HUES48 (cell line): ENCODE measurements around the gene KAT6B.

Experiments
- H3K27ac ChIP-seq: one replicate; pipeline ENCODE4 v1.7.0; 2013; ENCODE audit warnings: low read depth, low read length, inconsistent platforms
- H3K27me3 ChIP-seq: 2 replicates; pipeline ENCODE4 v1.6.1; 2013; ENCODE audit warnings: mild to moderate bottlenecking, low read length; ENCODE audit not compliant: control insufficient read depth, insufficient read depth
- H3K36me3 ChIP-seq: 2 replicates; pipeline ENCODE4 v1.6.1; 2013; ENCODE audit warnings: low read length; ENCODE audit not compliant: control insufficient read depth, insufficient read depth
- H3K4me1 ChIP-seq: 2 replicates; pipeline ENCODE4 v1.6.1; 2013; ENCODE audit warnings: mild to moderate bottlenecking, low read length; ENCODE audit not compliant: control insufficient read depth, insufficient read depth
- H3K4me3 ChIP-seq: 2 replicates; pipeline ENCODE4 v1.5.1; 2013; ENCODE audit warnings: mild to moderate bottlenecking, low read depth, low read length
- H3K9ac ChIP-seq: 2 replicates; pipeline ENCODE4 v1.6.1; 2013; ENCODE audit warnings: mild to moderate bottlenecking, low read depth, low read length, moderate library complexity
- H3K9me3 ChIP-seq: 2 replicates; pipeline ENCODE4 v1.6.1; 2013; ENCODE audit warnings: low read length; ENCODE audit not compliant: control insufficient read depth, insufficient read depth

Gene KAT6B

GRCh38 chr10:74932648-74933047 lies 106.2 kb downstream of the KAT6B start:
- Histone ChIP-seq H3K27ac (no peak overlapping the region), H3K9ac (no peak overlapping the region), H3K9me3 (no peaks in the 10 kb centered on the region), H3K4me3 (no peak overlapping the region), H3K36me3 (no peaks in the 10 kb centered on the region), H3K27me3 (no peaks in the 10 kb centered on the region), H3K4me1 (peaks cover 13% of the 10 kb centered on the region; the same call in 1 of the 2 replicates)

GRCh38 chr10:74934100-74934812 lies 107.9 kb downstream of the KAT6B start:
- Histone ChIP-seq H3K4me1 (peaks cover 19% of the 10 kb centered on the region), H3K4me3 (no peak overlapping the region), H3K36me3 (no peaks in the 10 kb centered on the region), H3K27me3 (no peaks in the 10 kb centered on the region), H3K9me3 (no peaks in the 10 kb centered on the region), H3K9ac (no peak overlapping the region), H3K27ac (no peak overlapping the region)

- Histone ChIP-seq H3K9ac (no peak overlapping the region), H3K36me3 (no peaks in the 10 kb centered on the region), H3K9me3 (no peaks in the 10 kb centered on the region), H3K4me3 (no peak overlapping the region), H3K27ac (no peak overlapping the region), H3K27me3 (no peaks in the 10 kb centered on the region), H3K4me1 (peaks cover 19% of the 10 kb centered on the region)
Observed at GRCh38 chr10:74936577-74937265, 110.3 kb downstream of the KAT6B start.

GRCh38 chr10:74937266-74937856 lies 111.0 kb downstream of the KAT6B start:
- Histone ChIP-seq H3K27ac (no peak overlapping the region), H3K4me3 (no peak overlapping the region), H3K9ac (no peak overlapping the region), H3K4me1 (peaks cover 19% of the 10 kb centered on the region), H3K9me3 (no peaks in the 10 kb centered on the region), H3K36me3 (no peaks in the 10 kb centered on the region), H3K27me3 (no peaks in the 10 kb centered on the region)

GRCh38 chr10:74944205-74944604 lies 117.8 kb downstream of the KAT6B start:
- Histone ChIP-seq H3K36me3 (no peaks in the 10 kb centered on the region), H3K9ac (no peak overlapping the region), H3K27ac (no peak overlapping the region), H3K4me1 (peaks cover 16% of the 10 kb centered on the region), H3K4me3 (no peak overlapping the region), H3K9me3 (no peaks in the 10 kb centered on the region), H3K27me3 (no peaks in the 10 kb centered on the region)

- Histone ChIP-seq H3K27ac (peak overlapping the region; percentile 8), H3K4me1 (peaks cover 16% of the 10 kb centered on the region), H3K4me3 (no peak overlapping the region), H3K9me3 (no peaks in the 10 kb centered on the region), H3K27me3 (no peaks in the 10 kb centered on the region), H3K9ac (no peak overlapping the region), H3K36me3 (no peaks in the 10 kb centered on the region)
Observed at GRCh38 chr10:74947781-74948401, 121.5 kb downstream of the KAT6B start.

GRCh38 chr10:74949034-74949832 lies 122.8 kb downstream of the KAT6B start:
- Histone ChIP-seq H3K4me3 (no peak overlapping the region), H3K27me3 (no peaks in the 10 kb centered on the region), H3K9ac (no peak overlapping the region), H3K4me1 (peaks cover 16% of the 10 kb centered on the region), H3K27ac (no peak overlapping the region), H3K9me3 (no peaks in the 10 kb centered on the region), H3K36me3 (no peaks in the 10 kb centered on the region)

- Histone ChIP-seq H3K9me3 (no peaks in the 10 kb centered on the region), H3K9ac (no peak overlapping the region), H3K36me3 (no peaks in the 10 kb centered on the region), H3K4me3 (no peak overlapping the region), H3K4me1 (peaks cover 16% of the 10 kb centered on the region), H3K27me3 (no peaks in the 10 kb centered on the region), H3K27ac (no peak overlapping the region)
Observed at GRCh38 chr10:74949843-74950765, 123.7 kb downstream of the KAT6B start.

- no peaks in the 10 kb centered on the region for H3K27me3 ChIP-seq
- H3K4me1 ChIP-seq, result peaks cover 4% of the 10 kb centered on the region
- no peak overlapping the region for H3K4me3 ChIP-seq
- H3K9ac ChIP-seq, result no peak overlapping the region
- H3K36me3 ChIP-seq, result no peaks in the 10 kb centered on the region
- H3K27ac ChIP-seq, result no peak overlapping the region
- H3K9me3 ChIP-seq, result no peaks in the 10 kb centered on the region
Observed at GRCh38 chr10:74953214-74953613, 126.8 kb downstream of the KAT6B start.

GRCh38 chr10:74955796-74956195 lies 129.4 kb downstream of the KAT6B start:
- Histone ChIP-seq H3K27ac (no peak overlapping the region), H3K9me3 (no peaks in the 10 kb centered on the region), H3K9ac (no peak overlapping the region), H3K4me1 (no peaks in the 10 kb centered on the region), H3K36me3 (no peaks in the 10 kb centered on the region), H3K4me3 (no peak overlapping the region), H3K27me3 (no peaks in the 10 kb centered on the region)
